Fibroblast of peridontal ligament (primary cell): Measurements from ENCODE around the gene ARMC7.
"Not testable (repeated sequence)": the region's sequence is repeated elsewhere in the genome, so short reads cannot be mapped to it uniquely, and the experiment has no call there.

Source experiments
- DNase-seq: peaks from one replicate; pipeline ENCODE4 v3.0.0-alpha.2; 2010; ENCODE audit errors: extremely low read depth

ARMC7 gene

GRCh38 chr17:75130059-75130631, 20.4 kb downstream of the ARMC7 start:
- no peak for DNase-seq

- DNase-seq: peak; percentile 44
Observed at GRCh38 chr17:75130632-75131277, 21.0 kb downstream of the ARMC7 start.

GRCh38 chr17:75131278-75132017, 21.7 kb downstream of the ARMC7 start, which contains the start of gene NT5C:
Gene NT5C (minus strand): TSS chr17:75131742. CDS start chr17:75131707, 35 bp downstream.
- DNase-seq: peak; percentile 59

GRCh38 chr17:75132018-75133000, 22.5 kb downstream of the ARMC7 start:
- DNase-seq: not testable (repeated sequence)

GRCh38 chr17:75133001-75133400, 23.2 kb downstream of the ARMC7 start:
- no peak for DNase-seq

- DNase-seq: not testable (repeated sequence)
Observed at GRCh38 chr17:75133607-75134347, 24.0 kb downstream of the ARMC7 start.

- DNase-seq: no peak
Observed at GRCh38 chr17:75135452-75135851, 25.7 kb downstream of the ARMC7 start.

- no peak for DNase-seq
Observed at GRCh38 chr17:75135946-75136345, 26.2 kb downstream of the ARMC7 start.

GRCh38 chr17:75137762-75138161, 28.0 kb downstream of the ARMC7 start:
- not testable (repeated sequence) for DNase-seq

GRCh38 chr17:75138519-75138918, 28.8 kb downstream of the ARMC7 start:
- DNase-seq: no peak

GRCh38 chr17:75142236-75142971, 32.6 kb downstream of the ARMC7 start:
- DNase-seq: no peak

GRCh38 chr17:75144816-75145512, 35.2 kb downstream of the ARMC7 start:
- no peak for DNase-seq

GRCh38 chr17:75146592-75146991, 36.8 kb downstream of the ARMC7 start:
- DNase-seq: no peak

GRCh38 chr17:75147878-75148546, 38.2 kb downstream of the ARMC7 start:
- no peak for DNase-seq

- no peak for DNase-seq
Observed at GRCh38 chr17:75151930-75152329, 42.2 kb downstream of the ARMC7 start.

GRCh38 chr17:75152523-75152921, 42.8 kb downstream of the ARMC7 start:
- no peak for DNase-seq

GRCh38 chr17:75152922-75153779, 43.4 kb downstream of the ARMC7 start:
- DNase-seq: no peak

GRCh38 chr17:75153780-75154194, 44.0 kb downstream of the ARMC7 start:
- DNase-seq: no peak
